MM.1S (cell line): ENCODE data around the gene CPLX1.

Experiments
- EZH2 ChIP-seq: fragments of 300-600 bp; sonication (generic); optimal IDR thresholded peaks from 2 replicates; pipeline ENCODE3; 2017; ENCODE audit warnings: low read depth, mild to moderate bottlenecking, antibody characterized with exemption, low read length, mixed read lengths
- EZH2phosphoT487 ChIP-seq: fragments of 300-600 bp; sonication (generic); IDR thresholded peaks from 2 replicates; pipeline ENCODE4 v1.6.1; 2018; ENCODE audit warnings: antibody characterized with exemption, low read length
- TF ChIP-seq, protein P1 (sequence below): fragments of 300-600 bp; sonication (generic); IDR thresholded peaks from 2 replicates; pipeline ENCODE4 v1.5.1; 2016; ENCODE audit warnings: antibody characterized with exemption, low read length, mixed read lengths

DNA sequence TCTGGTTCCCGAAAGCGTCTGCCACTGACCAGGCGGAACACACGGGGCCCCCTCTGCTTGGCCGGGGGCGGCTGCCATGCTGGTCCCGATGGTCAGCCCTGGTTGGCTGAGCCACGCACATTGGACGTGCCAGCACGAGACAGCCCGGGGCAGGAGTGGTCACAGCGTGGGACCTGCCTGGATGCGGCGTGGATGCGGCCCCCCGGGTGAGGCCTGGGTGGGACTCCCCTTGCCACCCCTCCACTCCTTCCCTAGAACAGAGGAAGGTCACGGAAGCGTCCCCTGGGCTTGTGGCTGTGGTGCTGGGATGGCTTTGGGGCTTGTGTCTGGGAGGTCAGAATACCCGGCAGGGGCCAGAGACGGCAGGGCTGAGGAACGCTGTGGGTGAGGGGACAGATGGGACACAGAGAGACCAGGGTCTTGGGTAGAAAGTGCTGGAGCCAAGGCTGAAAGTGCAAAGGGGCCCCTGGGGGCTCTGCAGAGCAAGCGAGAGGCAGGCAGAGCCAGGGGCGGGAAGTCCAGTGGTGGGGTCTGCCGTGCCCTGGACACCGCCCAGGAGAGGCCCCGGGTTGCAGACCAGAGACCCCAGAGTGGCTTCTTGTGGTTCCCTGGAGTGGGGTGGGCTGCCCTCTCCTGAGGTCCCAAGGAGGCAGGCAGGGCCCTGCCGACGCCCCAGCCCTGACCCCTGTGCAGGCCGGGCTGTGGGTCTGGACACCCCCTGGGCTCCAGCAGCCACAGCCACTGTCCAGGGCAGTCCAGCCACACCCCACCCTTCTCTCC, 8.6 kb upstream of the CPLX1 start:
- no peak for TF ChIP-seq EZH2
- TF ChIP-seq, protein P1, sequence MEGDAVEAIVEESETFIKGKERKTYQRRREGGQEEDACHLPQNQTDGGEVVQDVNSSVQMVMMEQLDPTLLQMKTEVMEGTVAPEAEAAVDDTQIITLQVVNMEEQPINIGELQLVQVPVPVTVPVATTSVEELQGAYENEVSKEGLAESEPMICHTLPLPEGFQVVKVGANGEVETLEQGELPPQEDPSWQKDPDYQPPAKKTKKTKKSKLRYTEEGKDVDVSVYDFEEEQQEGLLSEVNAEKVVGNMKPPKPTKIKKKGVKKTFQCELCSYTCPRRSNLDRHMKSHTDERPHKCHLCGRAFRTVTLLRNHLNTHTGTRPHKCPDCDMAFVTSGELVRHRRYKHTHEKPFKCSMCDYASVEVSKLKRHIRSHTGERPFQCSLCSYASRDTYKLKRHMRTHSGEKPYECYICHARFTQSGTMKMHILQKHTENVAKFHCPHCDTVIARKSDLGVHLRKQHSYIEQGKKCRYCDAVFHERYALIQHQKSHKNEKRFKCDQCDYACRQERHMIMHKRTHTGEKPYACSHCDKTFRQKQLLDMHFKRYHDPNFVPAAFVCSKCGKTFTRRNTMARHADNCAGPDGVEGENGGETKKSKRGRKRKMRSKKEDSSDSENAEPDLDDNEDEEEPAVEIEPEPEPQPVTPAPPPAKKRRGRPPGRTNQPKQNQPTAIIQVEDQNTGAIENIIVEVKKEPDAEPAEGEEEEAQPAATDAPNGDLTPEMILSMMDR = no peak
- no peak for TF ChIP-seq EZH2phosphoT487
